ENCODE results near the gene BMP4. TPM values are rescaled to one million over a fixed set of nuclear protein-coding genes. Genes with fewer than 3 reads are reported as not detected.

The BMP4 gene
- total and polyA plus RNA-seq, 2 of the 13 experiments (the other 11 are each of a cell fraction or from before 2014, with no cell fraction given), result 56.4 to 169 TPM

DNA sequence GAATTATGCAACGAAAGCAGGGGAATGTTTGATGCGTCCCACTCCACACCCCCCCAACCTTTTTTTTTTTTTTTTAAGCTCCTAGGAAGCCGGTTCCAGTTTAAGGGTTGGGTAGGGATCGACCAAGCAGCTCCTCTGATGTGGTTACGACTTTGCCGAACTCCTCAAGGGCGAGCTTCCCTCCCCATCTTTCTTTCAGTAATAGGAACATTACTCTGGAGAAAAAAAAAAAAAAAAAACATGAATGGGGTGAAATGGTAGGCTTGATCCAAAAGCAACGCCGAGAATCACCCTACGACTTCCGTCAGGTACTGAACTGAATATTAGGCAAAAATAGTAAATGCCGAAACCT is 9.6 kb downstream of the BMP4 start:
- 96% methylated on average over 12 of the region's 12 CpGs for WGBS (ENCODE audit: low lambda C conversion rate)
- Histone ChIP-seq H3K4me1 (ENCODE audit: insufficient read depth, low read length) (peaks cover 78% of the 10 kb centered on the region), H3K4me3 (replicated peaks in 1 of 3; ENCODE audit: insufficient read depth in 1 of 3, low read depth in 2 of 3, low read length in 3 of 3) (no peak overlapping the region), H3K4me2 (ENCODE audit: low read depth, low read length) (no peak overlapping the region), H3K36me3 (replicated peaks in 1 of 2; ENCODE audit: control insufficient read depth in 1 of 2, insufficient read depth in 2 of 2, low read length in 2 of 2) (peaks cover 16 to 27% of the 10 kb centered on the region in 2 experiments), H3K27me3 (ENCODE audit: control insufficient read depth in 1 of 2, insufficient read depth in 2 of 2, low read length in 2 of 2) (no peaks in the 10 kb centered on the region), H3K9ac (ENCODE audit: insufficient read depth, low read depth, low read length) (no peak overlapping the region), H3K27ac (ENCODE audit: extremely low read length, insufficient read depth, low read length) (no peak overlapping the region), H4K20me1 (ENCODE audit: insufficient read depth, low read length) (peaks cover 14% of the 10 kb centered on the region; the same call in 1 of the 2 replicates), H3K9me3 (ENCODE audit: low read length) (no peaks in the 10 kb centered on the region), H3K79me2 (ENCODE audit: insufficient read depth, low read length) (peaks cover 17% of the 10 kb centered on the region), H2AFZ (ENCODE audit: low read length) (no peak overlapping the region)
- no TSS peak for BruUV-seq (replicated peaks)
- CTCF ChIA-PET (ENCODE audit: low intra/inter-chr PET ratio, low total read pairs), result no interaction called here
- in situ Hi-C loops (cut with HindIII; ENCODE audit: extremely low pct_ligation_motif_present, low pct_unique_long_range_greater_than_20kb), result loop anchor here (10.0 kb wide), 1 partner anchor 332 kb away; no protein-coding TSS in a partner anchor
- ATAC-seq (no peak), DNase-seq (ENCODE audit: low spot score) (no peak), FAIRE-seq (no peak)
- TF ChIP-seq, protein P1, sequence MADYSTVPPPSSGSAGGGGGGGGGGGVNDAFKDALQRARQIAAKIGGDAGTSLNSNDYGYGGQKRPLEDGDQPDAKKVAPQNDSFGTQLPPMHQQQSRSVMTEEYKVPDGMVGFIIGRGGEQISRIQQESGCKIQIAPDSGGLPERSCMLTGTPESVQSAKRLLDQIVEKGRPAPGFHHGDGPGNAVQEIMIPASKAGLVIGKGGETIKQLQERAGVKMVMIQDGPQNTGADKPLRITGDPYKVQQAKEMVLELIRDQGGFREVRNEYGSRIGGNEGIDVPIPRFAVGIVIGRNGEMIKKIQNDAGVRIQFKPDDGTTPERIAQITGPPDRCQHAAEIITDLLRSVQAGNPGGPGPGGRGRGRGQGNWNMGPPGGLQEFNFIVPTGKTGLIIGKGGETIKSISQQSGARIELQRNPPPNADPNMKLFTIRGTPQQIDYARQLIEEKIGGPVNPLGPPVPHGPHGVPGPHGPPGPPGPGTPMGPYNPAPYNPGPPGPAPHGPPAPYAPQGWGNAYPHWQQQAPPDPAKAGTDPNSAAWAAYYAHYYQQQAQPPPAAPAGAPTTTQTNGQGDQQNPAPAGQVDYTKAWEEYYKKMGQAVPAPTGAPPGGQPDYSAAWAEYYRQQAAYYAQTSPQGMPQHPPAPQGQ (CRISPR knock-in tag; IDR thresholded peaks at IDR 0.05; ENCODE audit: borderline replicate concordance), result no peak
- TF ChIP-seq BHLHE40 (IDR thresholded peaks at IDR 0.05; ENCODE audit: low read length), result no peak
- no peak for TF ChIP-seq CREB1 (IDR thresholded peaks at IDR 0.05)
- no peak for TF ChIP-seq CREB1 (CRISPR knock-in tag; IDR thresholded peaks at IDR 0.05)
- TF ChIP-seq EEA1 (CRISPR knock-in tag; IDR thresholded peaks at IDR 0.05; ENCODE audit: borderline replicate concordance), result no peak
- TF ChIP-seq ZNF749 (CRISPR knock-in tag; IDR thresholded peaks at IDR 0.05; ENCODE audit: borderline replicate concordance), result no peak
- TF ChIP-seq, protein P2, sequence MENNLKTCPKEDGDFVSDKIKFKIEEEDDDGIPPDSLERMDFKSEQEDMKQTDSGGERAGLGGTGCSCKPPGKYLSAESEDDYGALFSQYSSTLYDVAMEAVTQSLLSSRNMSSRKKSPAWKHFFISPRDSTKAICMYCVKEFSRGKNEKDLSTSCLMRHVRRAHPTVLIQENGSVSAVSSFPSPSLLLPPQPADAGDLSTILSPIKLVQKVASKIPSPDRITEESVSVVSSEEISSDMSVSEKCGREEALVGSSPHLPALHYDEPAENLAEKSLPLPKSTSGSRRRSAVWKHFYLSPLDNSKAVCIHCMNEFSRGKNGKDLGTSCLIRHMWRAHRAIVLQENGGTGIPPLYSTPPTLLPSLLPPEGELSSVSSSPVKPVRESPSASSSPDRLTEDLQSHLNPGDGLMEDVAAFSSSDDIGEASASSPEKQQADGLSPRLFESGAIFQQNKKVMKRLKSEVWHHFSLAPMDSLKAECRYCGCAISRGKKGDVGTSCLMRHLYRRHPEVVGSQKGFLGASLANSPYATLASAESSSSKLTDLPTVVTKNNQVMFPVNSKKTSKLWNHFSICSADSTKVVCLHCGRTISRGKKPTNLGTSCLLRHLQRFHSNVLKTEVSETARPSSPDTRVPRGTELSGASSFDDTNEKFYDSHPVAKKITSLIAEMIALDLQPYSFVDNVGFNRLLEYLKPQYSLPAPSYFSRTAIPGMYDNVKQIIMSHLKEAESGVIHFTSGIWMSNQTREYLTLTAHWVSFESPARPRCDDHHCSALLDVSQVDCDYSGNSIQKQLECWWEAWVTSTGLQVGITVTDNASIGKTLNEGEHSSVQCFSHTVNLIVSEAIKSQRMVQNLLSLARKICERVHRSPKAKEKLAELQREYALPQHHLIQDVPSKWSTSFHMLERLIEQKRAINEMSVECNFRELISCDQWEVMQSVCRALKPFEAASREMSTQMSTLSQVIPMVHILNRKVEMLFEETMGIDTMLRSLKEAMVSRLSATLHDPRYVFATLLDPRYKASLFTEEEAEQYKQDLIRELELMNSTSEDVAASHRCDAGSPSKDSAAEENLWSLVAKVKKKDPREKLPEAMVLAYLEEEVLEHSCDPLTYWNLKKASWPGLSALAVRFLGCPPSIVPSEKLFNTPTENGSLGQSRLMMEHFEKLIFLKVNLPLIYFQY (CRISPR knock-in tag; IDR thresholded peaks at IDR 0.05; ENCODE audit: borderline replicate concordance), result no peak
- TF ChIP-seq MEIS1 (CRISPR knock-in tag; IDR thresholded peaks at IDR 0.05; ENCODE audit: borderline replicate concordance), result no peak
- TF ChIP-seq, protein P3, sequence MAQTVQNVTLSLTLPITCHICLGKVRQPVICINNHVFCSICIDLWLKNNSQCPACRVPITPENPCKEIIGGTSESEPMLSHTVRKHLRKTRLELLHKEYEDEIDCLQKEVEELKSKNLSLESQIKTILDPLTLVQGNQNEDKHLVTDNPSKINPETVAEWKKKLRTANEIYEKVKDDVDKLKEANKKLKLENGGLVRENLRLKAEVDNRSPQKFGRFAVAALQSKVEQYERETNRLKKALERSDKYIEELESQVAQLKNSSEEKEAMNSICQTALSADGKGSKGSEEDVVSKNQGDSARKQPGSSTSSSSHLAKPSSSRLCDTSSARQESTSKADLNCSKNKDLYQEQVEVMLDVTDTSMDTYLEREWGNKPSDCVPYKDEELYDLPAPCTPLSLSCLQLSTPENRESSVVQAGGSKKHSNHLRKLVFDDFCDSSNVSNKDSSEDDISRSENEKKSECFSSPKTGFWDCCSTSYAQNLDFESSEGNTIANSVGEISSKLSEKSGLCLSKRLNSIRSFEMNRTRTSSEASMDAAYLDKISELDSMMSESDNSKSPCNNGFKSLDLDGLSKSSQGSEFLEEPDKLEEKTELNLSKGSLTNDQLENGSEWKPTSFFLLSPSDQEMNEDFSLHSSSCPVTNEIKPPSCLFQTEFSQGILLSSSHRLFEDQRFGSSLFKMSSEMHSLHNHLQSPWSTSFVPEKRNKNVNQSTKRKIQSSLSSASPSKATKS (CRISPR knock-in tag; IDR thresholded peaks at IDR 0.05), result no peak
- no peak for TF ChIP-seq PCBP2 (optimal IDR thresholded peaks at IDR 0.05; ENCODE audit: low read depth, low read length, poor library complexity, severe bottlenecking)
- TF ChIP-seq, protein P4, sequence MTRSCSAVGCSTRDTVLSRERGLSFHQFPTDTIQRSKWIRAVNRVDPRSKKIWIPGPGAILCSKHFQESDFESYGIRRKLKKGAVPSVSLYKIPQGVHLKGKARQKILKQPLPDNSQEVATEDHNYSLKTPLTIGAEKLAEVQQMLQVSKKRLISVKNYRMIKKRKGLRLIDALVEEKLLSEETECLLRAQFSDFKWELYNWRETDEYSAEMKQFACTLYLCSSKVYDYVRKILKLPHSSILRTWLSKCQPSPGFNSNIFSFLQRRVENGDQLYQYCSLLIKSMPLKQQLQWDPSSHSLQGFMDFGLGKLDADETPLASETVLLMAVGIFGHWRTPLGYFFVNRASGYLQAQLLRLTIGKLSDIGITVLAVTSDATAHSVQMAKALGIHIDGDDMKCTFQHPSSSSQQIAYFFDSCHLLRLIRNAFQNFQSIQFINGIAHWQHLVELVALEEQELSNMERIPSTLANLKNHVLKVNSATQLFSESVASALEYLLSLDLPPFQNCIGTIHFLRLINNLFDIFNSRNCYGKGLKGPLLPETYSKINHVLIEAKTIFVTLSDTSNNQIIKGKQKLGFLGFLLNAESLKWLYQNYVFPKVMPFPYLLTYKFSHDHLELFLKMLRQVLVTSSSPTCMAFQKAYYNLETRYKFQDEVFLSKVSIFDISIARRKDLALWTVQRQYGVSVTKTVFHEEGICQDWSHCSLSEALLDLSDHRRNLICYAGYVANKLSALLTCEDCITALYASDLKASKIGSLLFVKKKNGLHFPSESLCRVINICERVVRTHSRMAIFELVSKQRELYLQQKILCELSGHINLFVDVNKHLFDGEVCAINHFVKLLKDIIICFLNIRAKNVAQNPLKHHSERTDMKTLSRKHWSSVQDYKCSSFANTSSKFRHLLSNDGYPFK (CRISPR knock-in tag; IDR thresholded peaks at IDR 0.05; ENCODE audit: borderline replicate concordance), result no peak
- no peak for TF ChIP-seq RFXAP (CRISPR knock-in tag; IDR thresholded peaks at IDR 0.05; ENCODE audit: borderline replicate concordance)
- POLR2A ChIA-PET, result interaction anchor here (0.7 to 1.7 kb wide), 6 partner anchors 10 to 382 kb away, joined by 3 to 10 read pairs (median 3); partner anchors contain the start of gene BMP4
- intact Hi-C loops (cut with micrococcal nuclease; ENCODE audit: unreplicated experiment), result loop anchor here (10.0 kb wide), 2 partner anchors 62 to 512 kb away; no protein-coding TSS in a partner anchor

Measured in HepG2 (cell line).